Sigmoid colon (tissue), 4 donors: ENCODE measurements around the gene SLC7A5.

Experiments
- EP300 ChIP-seq, 4 donors: sonication (generic); formaldehyde crosslinking; IDR thresholded peaks; one replicate each; pipeline ENCODE4 v1.6.1; 2017; ENCODE audit warnings: antibody characterized with exemption in 4 of 4
- POLR2A ChIP-seq, 2 donors: fragments of 450-650 bp; IDR thresholded peaks; one replicate each; pipeline ENCODE4 v1.6.1; 2016; ENCODE audit warnings: antibody characterized with exemption in 2 of 2, mild to moderate bottlenecking in 2 of 2, moderate library complexity in 2 of 2
- POLR2AphosphoS5 ChIP-seq, 4 donors: sonication (generic); formaldehyde crosslinking; IDR thresholded peaks; one replicate each; pipeline ENCODE4 v1.6.1; 2017; ENCODE audit warnings: antibody characterized with exemption in 4 of 4
- TF ChIP-seq, protein P1 (sequence below), 4 experiments: fragments of 450-650 bp in 3 of 4; fragments of 200-600 bp in 1 of 4; IDR thresholded peaks; one replicate each; pipeline ENCODE4 v1.5.1; 2016 to 2019; ENCODE audit warnings: antibody characterized with exemption in 4 of 4, mild to moderate bottlenecking in 3 of 4, moderate library complexity in 2 of 4

DNA sequence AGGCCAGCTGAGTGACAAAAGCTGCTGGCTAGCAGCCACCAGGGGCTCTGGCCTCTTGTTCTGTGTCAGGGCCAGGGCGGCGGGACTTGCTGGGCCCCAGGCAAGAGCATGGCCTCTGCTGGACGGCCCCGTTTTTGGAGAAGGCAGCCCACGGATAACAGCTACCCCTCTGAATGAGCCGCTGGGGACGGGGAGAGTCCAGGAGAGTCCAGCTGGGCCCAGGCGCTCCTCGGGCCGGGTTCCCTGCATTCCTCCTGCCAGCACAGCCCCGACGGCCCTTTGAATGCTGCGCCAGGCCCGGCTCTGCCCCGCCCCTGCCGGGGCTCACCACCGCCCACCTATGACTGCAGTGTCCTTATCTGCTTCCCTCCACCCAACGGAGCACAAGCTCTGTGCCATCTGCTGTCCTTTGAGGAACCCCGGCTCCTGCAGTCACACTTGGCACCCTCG, 33.4 kb downstream of the SLC7A5 start:
- TF ChIP-seq, protein P1, sequence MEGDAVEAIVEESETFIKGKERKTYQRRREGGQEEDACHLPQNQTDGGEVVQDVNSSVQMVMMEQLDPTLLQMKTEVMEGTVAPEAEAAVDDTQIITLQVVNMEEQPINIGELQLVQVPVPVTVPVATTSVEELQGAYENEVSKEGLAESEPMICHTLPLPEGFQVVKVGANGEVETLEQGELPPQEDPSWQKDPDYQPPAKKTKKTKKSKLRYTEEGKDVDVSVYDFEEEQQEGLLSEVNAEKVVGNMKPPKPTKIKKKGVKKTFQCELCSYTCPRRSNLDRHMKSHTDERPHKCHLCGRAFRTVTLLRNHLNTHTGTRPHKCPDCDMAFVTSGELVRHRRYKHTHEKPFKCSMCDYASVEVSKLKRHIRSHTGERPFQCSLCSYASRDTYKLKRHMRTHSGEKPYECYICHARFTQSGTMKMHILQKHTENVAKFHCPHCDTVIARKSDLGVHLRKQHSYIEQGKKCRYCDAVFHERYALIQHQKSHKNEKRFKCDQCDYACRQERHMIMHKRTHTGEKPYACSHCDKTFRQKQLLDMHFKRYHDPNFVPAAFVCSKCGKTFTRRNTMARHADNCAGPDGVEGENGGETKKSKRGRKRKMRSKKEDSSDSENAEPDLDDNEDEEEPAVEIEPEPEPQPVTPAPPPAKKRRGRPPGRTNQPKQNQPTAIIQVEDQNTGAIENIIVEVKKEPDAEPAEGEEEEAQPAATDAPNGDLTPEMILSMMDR (IDR thresholded peaks at IDR 0.05): no peak
- TF ChIP-seq POLR2A (IDR thresholded peaks at IDR 0.05) (no peak), EP300 (IDR thresholded peaks at IDR 0.05) (no peak), POLR2AphosphoS5 (IDR thresholded peaks at IDR 0.05) (no peak)
